HEK293 (cell line): Measurements from ENCODE around the gene SP8.
A peak's percentile ranks its signal among the peaks of the same experiment; 100 is the strongest.

Source experiments
- CTCF ChIA-PET: fragments of 350-600 bp; formaldehyde crosslinking; extraction: SDS; loops from one replicate; lab custom pipeline; 2021; ENCODE audit warnings: antibody characterized with exemption; lab: Yijun Ruan, JAX
- POLR2A ChIA-PET: fragments of 300-600 bp; formaldehyde crosslinking; extraction: SDS; loops from one replicate; lab custom pipeline; 2020; ENCODE audit warnings: antibody characterized with exemption, inconsistent platforms; lab: Yijun Ruan, JAX
- H3K27ac ChIP-seq: fragments of 200-500 bp; sonication (Bioruptor generic); 2 replicates; pipeline ENCODE4 v1.5.1; 2014; ENCODE audit warnings: low read depth, low read length, control low read depth, inconsistent platforms; ENCODE audit errors: extremely low read depth
- H3K36me3 ChIP-seq, 2 experiments: fragments of 200-500 bp in 1 of 2; sonication (Bioruptor generic) in 1 of 2; 1 replicate in 1 of 2; 2 replicates in 1 of 2; pipeline ENCODE4 v1.5.1; 2014 to 2017; ENCODE audit warnings: inconsistent platforms in 2 of 2, low read length in 2 of 2; ENCODE audit not compliant: control insufficient read depth in 2 of 2, insufficient read depth in 1 of 2
- H3K4me1 ChIP-seq: fragments of 200-500 bp; sonication (Bioruptor generic); 2 replicates; pipeline ENCODE4 v1.5.1; 2014; ENCODE audit warnings: mild to moderate bottlenecking, low read length, inconsistent platforms; ENCODE audit not compliant: control insufficient read depth, insufficient read depth
- H3K4me3 ChIP-seq: 2 replicates; pipeline ENCODE4 v1.5.1; 2011; ENCODE audit warnings: low read depth, mild to moderate bottlenecking, control low read depth, low read length, moderate library complexity
- H3K9me3 ChIP-seq: fragments of 200-500 bp; sonication (Bioruptor generic); 2 replicates; pipeline ENCODE4 v1.5.1; 2014; ENCODE audit warnings: low read depth, low read length, inconsistent platforms; ENCODE audit not compliant: control insufficient read depth, insufficient read depth
- BCL11A ChIP-seq: fragments of 450-650 bp; formaldehyde crosslinking; IDR thresholded peaks from 2 replicates; pipeline ENCODE4 v1.5.1; 2016; ENCODE audit warnings: low read depth, missing biosample characterization, missing genetic modification characterization
- GLIS2 ChIP-seq: fragments of 450-650 bp; formaldehyde crosslinking; IDR thresholded peaks from 2 replicates; pipeline ENCODE4 v1.5.1; 2016; ENCODE audit warnings: missing biosample characterization, missing genetic modification characterization
- MZF1 ChIP-seq: fragments of 450-650 bp; formaldehyde crosslinking; IDR thresholded peaks from 2 replicates; pipeline ENCODE4 v1.5.1; 2017; ENCODE audit warnings: missing biosample characterization, missing genetic modification characterization, borderline replicate concordance
- OSR2 ChIP-seq: fragments of 450-650 bp; formaldehyde crosslinking; IDR thresholded peaks from 2 replicates; pipeline ENCODE4 v1.5.1; 2016; ENCODE audit warnings: missing biosample characterization, missing genetic modification characterization
- SALL2 ChIP-seq: fragments of 450-650 bp; formaldehyde crosslinking; IDR thresholded peaks from 2 replicates; pipeline ENCODE4 v1.5.0; 2017; ENCODE audit warnings: missing biosample characterization, mild to moderate bottlenecking, missing genetic modification characterization, borderline replicate concordance
- SCRT2 ChIP-seq: fragments of 450-650 bp; formaldehyde crosslinking; IDR thresholded peaks from 2 replicates; pipeline ENCODE4 v1.5.1; 2016; ENCODE audit warnings: missing biosample characterization, missing genetic modification characterization
- TCF7L2 ChIP-seq: IDR thresholded peaks from 2 replicates; pipeline ENCODE4 v1.6.1; 2011; ENCODE audit warnings: low read depth, mild to moderate bottlenecking, inconsistent platforms, low read length, moderate library complexity, borderline replicate concordance
- YY2 ChIP-seq: fragments of 450-650 bp; formaldehyde crosslinking; IDR thresholded peaks from 2 replicates; pipeline ENCODE4 v1.5.1; 2016; ENCODE audit warnings: missing biosample characterization, missing genetic modification characterization
- ZBTB10 ChIP-seq: fragments of 450-650 bp; formaldehyde crosslinking; IDR thresholded peaks from 2 replicates; pipeline ENCODE4 v1.5.1; 2016; ENCODE audit warnings: missing biosample characterization, missing genetic modification characterization
- ZBTB26 ChIP-seq: fragments of 450-650 bp; formaldehyde crosslinking; optimal IDR thresholded peaks from 2 replicates; pipeline ENCODE3; 2016; ENCODE audit warnings: missing biosample characterization, mild to moderate bottlenecking, missing genetic modification characterization
- ZBTB7A ChIP-seq: fragments of 450-650 bp; formaldehyde crosslinking; IDR thresholded peaks from 2 replicates; pipeline ENCODE4 v1.5.1; 2016; ENCODE audit warnings: low read depth, missing biosample characterization, missing genetic modification characterization
- ZFHX2 ChIP-seq: fragments of 450-650 bp; formaldehyde crosslinking; conservative IDR thresholded peaks from 2 replicates; pipeline ENCODE4 v1.5.1; 2016; ENCODE audit warnings: missing biosample characterization, missing genetic modification characterization
- ZIC2 ChIP-seq: fragments of 450-650 bp; formaldehyde crosslinking; IDR thresholded peaks from 2 replicates; pipeline ENCODE4 v1.5.1; 2016; ENCODE audit warnings: missing biosample characterization, missing genetic modification characterization
- ZNF16 ChIP-seq: fragments of 450-650 bp; formaldehyde crosslinking; IDR thresholded peaks from 2 replicates; pipeline ENCODE4 v1.5.1; 2016; ENCODE audit warnings: low read depth, missing biosample characterization, missing genetic modification characterization
- ZNF175 ChIP-seq: fragments of 450-650 bp; formaldehyde crosslinking; IDR thresholded peaks from 2 replicates; pipeline ENCODE4 v1.5.1; 2016; ENCODE audit warnings: missing biosample characterization, missing genetic modification characterization
- ZNF19 ChIP-seq: fragments of 450-650 bp; formaldehyde crosslinking; IDR thresholded peaks from 2 replicates; pipeline ENCODE4; 2016; ENCODE audit warnings: missing biosample characterization, missing genetic modification characterization, low read depth
- ZNF202 ChIP-seq: fragments of 450-650 bp; formaldehyde crosslinking; IDR thresholded peaks from 2 replicates; pipeline ENCODE4 v1.5.1; 2016; ENCODE audit warnings: missing biosample characterization, missing genetic modification characterization, borderline replicate concordance
- ZNF335 ChIP-seq: fragments of 450-650 bp; formaldehyde crosslinking; conservative IDR thresholded peaks from 2 replicates; pipeline ENCODE4 v1.5.1; 2016; ENCODE audit warnings: missing biosample characterization, missing genetic modification characterization
- ZNF501 ChIP-seq: fragments of 450-650 bp; formaldehyde crosslinking; IDR thresholded peaks from 2 replicates; pipeline ENCODE4 v1.5.1; 2016; ENCODE audit warnings: missing biosample characterization, missing genetic modification characterization
- ZNF560 ChIP-seq: fragments of 450-650 bp; formaldehyde crosslinking; IDR thresholded peaks from 2 replicates; pipeline ENCODE4 v1.5.1; 2017; ENCODE audit warnings: missing biosample characterization, missing genetic modification characterization, borderline replicate concordance
- ZNF623 ChIP-seq: fragments of 450-650 bp; formaldehyde crosslinking; IDR thresholded peaks from 2 replicates; pipeline ENCODE4 v1.5.1; 2016; ENCODE audit warnings: missing biosample characterization, missing genetic modification characterization
- ZNF658 ChIP-seq: fragments of 450-650 bp; formaldehyde crosslinking; IDR thresholded peaks from 2 replicates; pipeline ENCODE4; 2016; ENCODE audit warnings: missing biosample characterization, missing genetic modification characterization
- ZNF768 ChIP-seq: fragments of 450-650 bp; formaldehyde crosslinking; IDR thresholded peaks from 2 replicates; pipeline ENCODE4 v1.5.1; 2018; ENCODE audit warnings: missing biosample characterization, mild to moderate bottlenecking, missing genetic modification characterization
- ZSCAN23 ChIP-seq: fragments of 450-650 bp; formaldehyde crosslinking; IDR thresholded peaks from 2 replicates; pipeline ENCODE4 v1.5.1; 2016; ENCODE audit warnings: missing biosample characterization, missing genetic modification characterization
- ZXDB ChIP-seq: fragments of 450-650 bp; formaldehyde crosslinking; IDR thresholded peaks from 2 replicates; pipeline ENCODE4 v1.5.1; 2016; ENCODE audit warnings: missing biosample characterization, missing genetic modification characterization
- TF ChIP-seq, protein P1 (sequence below): fragments of 450-650 bp; formaldehyde crosslinking; IDR thresholded peaks from 2 replicates; pipeline ENCODE4 v1.5.1; 2016; ENCODE audit warnings: missing biosample characterization, missing genetic modification characterization
- TF ChIP-seq, protein P2 (sequence below): fragments of 450-650 bp; formaldehyde crosslinking; IDR thresholded peaks from 2 replicates; pipeline ENCODE4 v1.5.1; 2016; ENCODE audit warnings: missing biosample characterization, missing genetic modification characterization
- TF ChIP-seq, protein P3 (sequence below): fragments of 450-650 bp; formaldehyde crosslinking; IDR thresholded peaks from 2 replicates; pipeline ENCODE4 v1.5.1; 2017; ENCODE audit warnings: missing biosample characterization, missing genetic modification characterization

SP8 gene

GRCh38 chr7:20777377-20778062, 9.2 kb downstream of the SP8 start (continued):
- TF ChIP-seq ZBTB10 (tag by site-specific recombination) (peak; percentile 44; the same call in 1 of the 2 replicates), ZNF175 (tag by site-specific recombination) (no peak), SCRT2 (tag by site-specific recombination) (0 out of 2 replicates have a peak, but pooled peaks have one; percentile 16), TCF7L2 (peak; percentile 62; the same call in 1 of the 2 replicates), ZNF335 (tag by site-specific recombination) (peak; percentile 63), ZBTB26 (peak; percentile 61), ZIC2 (tag by site-specific recombination) (0 out of 2 replicates have a peak, but pooled peaks have one; percentile 26), ZXDB (peak; percentile 32; the same call in 1 of the 2 replicates), BCL11A (tag by site-specific recombination) (0 out of 2 replicates have a peak, but pooled peaks have one; percentile 18), ZNF501 (tag by site-specific recombination) (0 out of 2 replicates have a peak, but pooled peaks have one; percentile 51), GLIS2 (tag by site-specific recombination) (peak; percentile 49)
- TF ChIP-seq, protein P1, sequence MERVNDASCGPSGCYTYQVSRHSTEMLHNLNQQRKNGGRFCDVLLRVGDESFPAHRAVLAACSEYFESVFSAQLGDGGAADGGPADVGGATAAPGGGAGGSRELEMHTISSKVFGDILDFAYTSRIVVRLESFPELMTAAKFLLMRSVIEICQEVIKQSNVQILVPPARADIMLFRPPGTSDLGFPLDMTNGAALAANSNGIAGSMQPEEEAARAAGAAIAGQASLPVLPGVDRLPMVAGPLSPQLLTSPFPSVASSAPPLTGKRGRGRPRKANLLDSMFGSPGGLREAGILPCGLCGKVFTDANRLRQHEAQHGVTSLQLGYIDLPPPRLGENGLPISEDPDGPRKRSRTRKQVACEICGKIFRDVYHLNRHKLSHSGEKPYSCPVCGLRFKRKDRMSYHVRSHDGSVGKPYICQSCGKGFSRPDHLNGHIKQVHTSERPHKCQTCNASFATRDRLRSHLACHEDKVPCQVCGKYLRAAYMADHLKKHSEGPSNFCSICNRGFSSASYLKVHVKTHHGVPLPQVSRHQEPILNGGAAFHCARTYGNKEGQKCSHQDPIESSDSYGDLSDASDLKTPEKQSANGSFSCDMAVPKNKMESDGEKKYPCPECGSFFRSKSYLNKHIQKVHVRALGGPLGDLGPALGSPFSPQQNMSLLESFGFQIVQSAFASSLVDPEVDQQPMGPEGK (tag by site-specific recombination), result peak; percentile 35; the same call in 1 of the 2 replicates
- TF ChIP-seq, protein P2, sequence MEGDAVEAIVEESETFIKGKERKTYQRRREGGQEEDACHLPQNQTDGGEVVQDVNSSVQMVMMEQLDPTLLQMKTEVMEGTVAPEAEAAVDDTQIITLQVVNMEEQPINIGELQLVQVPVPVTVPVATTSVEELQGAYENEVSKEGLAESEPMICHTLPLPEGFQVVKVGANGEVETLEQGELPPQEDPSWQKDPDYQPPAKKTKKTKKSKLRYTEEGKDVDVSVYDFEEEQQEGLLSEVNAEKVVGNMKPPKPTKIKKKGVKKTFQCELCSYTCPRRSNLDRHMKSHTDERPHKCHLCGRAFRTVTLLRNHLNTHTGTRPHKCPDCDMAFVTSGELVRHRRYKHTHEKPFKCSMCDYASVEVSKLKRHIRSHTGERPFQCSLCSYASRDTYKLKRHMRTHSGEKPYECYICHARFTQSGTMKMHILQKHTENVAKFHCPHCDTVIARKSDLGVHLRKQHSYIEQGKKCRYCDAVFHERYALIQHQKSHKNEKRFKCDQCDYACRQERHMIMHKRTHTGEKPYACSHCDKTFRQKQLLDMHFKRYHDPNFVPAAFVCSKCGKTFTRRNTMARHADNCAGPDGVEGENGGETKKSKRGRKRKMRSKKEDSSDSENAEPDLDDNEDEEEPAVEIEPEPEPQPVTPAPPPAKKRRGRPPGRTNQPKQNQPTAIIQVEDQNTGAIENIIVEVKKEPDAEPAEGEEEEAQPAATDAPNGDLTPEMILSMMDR (tag by site-specific recombination), result peak; percentile 39; the same call in 1 of the 2 replicates
- TF ChIP-seq, protein P3, sequence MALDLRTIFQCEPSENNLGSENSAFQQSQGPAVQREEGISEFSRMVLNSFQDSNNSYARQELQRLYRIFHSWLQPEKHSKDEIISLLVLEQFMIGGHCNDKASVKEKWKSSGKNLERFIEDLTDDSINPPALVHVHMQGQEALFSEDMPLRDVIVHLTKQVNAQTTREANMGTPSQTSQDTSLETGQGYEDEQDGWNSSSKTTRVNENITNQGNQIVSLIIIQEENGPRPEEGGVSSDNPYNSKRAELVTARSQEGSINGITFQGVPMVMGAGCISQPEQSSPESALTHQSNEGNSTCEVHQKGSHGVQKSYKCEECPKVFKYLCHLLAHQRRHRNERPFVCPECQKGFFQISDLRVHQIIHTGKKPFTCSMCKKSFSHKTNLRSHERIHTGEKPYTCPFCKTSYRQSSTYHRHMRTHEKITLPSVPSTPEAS, result no peak
- TF ChIP-seq, all 188 proteins: peak for 20

- Histone ChIP-seq H3K4me3 (no peak overlapping the region), H3K27ac (no peak overlapping the region), H3K36me3 (no peaks in the 10 kb centered on the region), H3K9me3 (no peaks in the 10 kb centered on the region), H3K4me1 (0 out of 2 replicates have a peak, but pooled peaks cover 3% of the 10 kb centered on the region)
- CTCF ChIA-PET, result interaction anchor here (0.6 to 6.3 kb wide), 12 partner anchors 8 to 1291 kb away, joined by 3 to 95 read pairs (median 4); no protein-coding TSS in a partner anchor
- POLR2A ChIA-PET, result interaction anchor here (2.7 kb wide), 1 partner anchor 14 kb away, joined by 7 read pairs; no protein-coding TSS in a partner anchor
- TF ChIP-seq ZNF560 (tag by site-specific recombination) (no peak), MZF1 (tag by site-specific recombination) (no peak), ZNF16 (tag by site-specific recombination) (no peak), ZNF768 (tag by site-specific recombination) (no peak), ZNF19 (tag by site-specific recombination) (no peak), ZBTB7A (tag by site-specific recombination) (no peak), ZXDB (no peak), ZFHX2 (tag by site-specific recombination) (no peak), ZSCAN23 (tag by site-specific recombination) (no peak), SALL2 (no peak), ZNF623 (no peak), YY2 (tag by site-specific recombination) (no peak), ZNF658 (tag by site-specific recombination) (no peak), SCRT2 (tag by site-specific recombination) (no peak), ZNF202 (tag by site-specific recombination) (no peak), OSR2 (tag by site-specific recombination) (no peak)
Measured at GRCh38 chr7:20776942-20777341, 9.7 kb downstream of the SP8 start.
